ENCODE data around the gene MINDY4.

The MINDY4 gene

GRCh38 chr7:30815951-30816644 lies 44.9 kb downstream of the MINDY4 start:
- no peak for TF ChIP-seq CTCF (IDR thresholded peaks at IDR 0.05; ENCODE audit: low read depth, low read length, missing control alignments)
- no peak for DNase-seq (ENCODE audit: extremely low read depth, low read depth)
- H3K4me3 ChIP-seq (replicated peaks; ENCODE audit: low read depth, low read length): no peak overlapping the region

GRCh38 chr7:30816645-30817370 lies 45.6 kb downstream of the MINDY4 start:
- no peak overlapping the region for H3K4me3 ChIP-seq (replicated peaks; ENCODE audit: low read depth, low read length)
- TF ChIP-seq CTCF (IDR thresholded peaks at IDR 0.05; ENCODE audit: low read depth, low read length, missing control alignments): no peak
- no peak for DNase-seq (ENCODE audit: extremely low read depth, low read depth)

- H3K4me3 ChIP-seq (replicated peaks; ENCODE audit: low read depth, low read length): no peak overlapping the region
- no peak for TF ChIP-seq CTCF (IDR thresholded peaks at IDR 0.05; ENCODE audit: low read depth, low read length, missing control alignments)
- no peak for DNase-seq (ENCODE audit: extremely low read depth, low read depth)
Measured at GRCh38 chr7:30817371-30817767, 46.2 kb downstream of the MINDY4 start.

GRCh38 chr7:30824821-30825720 lies 53.9 kb downstream of the MINDY4 start:
- no peak overlapping the region for H3K4me3 ChIP-seq (replicated peaks; ENCODE audit: low read depth, low read length)
- TF ChIP-seq CTCF (IDR thresholded peaks at IDR 0.05; ENCODE audit: low read depth, low read length, missing control alignments): no peak
- no peak for DNase-seq (ENCODE audit: extremely low read depth, low read depth)

GRCh38 chr7:30826181-30826580 lies 55.0 kb downstream of the MINDY4 start:
- no peak for TF ChIP-seq CTCF (IDR thresholded peaks at IDR 0.05; ENCODE audit: low read depth, low read length, missing control alignments)
- no peak overlapping the region for H3K4me3 ChIP-seq (replicated peaks; ENCODE audit: low read depth, low read length)
- no peak for DNase-seq (ENCODE audit: extremely low read depth, low read depth)

- H3K4me3 ChIP-seq (replicated peaks; ENCODE audit: low read depth, low read length): no peak overlapping the region
- DNase-seq (ENCODE audit: extremely low read depth, low read depth): no peak
- no peak for TF ChIP-seq CTCF (IDR thresholded peaks at IDR 0.05; ENCODE audit: low read depth, low read length, missing control alignments)
Measured at GRCh38 chr7:30828591-30828990, 57.4 kb downstream of the MINDY4 start.

All from HFF-Myc (cell line).